Measurements from ENCODE around the gene RIN3.
A peak's percentile ranks its signal among the peaks of the same experiment; 100 is the strongest.
"Not testable (repeated sequence)": the region's sequence is repeated elsewhere in the genome, so short reads cannot be mapped to it uniquely, and the experiment has no call there.

Gene RIN3

GRCh38 chr14:92631098-92631497 is 117.5 kb downstream of the RIN3 start:
- DNase-seq: no peak

- DNase-seq: no peak
Observed at GRCh38 chr14:92632546-92633273, 119.1 kb downstream of the RIN3 start.

DNA sequence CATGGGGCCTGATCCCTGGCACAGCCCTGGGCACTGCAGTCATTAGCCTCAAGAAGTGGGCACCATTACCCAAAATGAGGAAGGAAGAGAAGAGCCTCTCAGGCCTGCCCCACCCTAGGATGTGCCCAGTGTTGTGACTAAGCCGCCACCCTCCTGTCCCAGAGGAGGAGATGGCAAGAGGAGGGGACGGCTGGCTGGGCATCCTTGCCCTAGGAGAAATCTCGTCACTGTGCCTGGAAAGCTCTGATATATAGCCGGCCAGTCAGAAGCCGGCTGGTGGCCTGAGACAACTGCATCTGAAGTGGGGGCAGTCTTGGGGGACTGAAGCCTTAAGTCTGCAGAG is 119.7 kb downstream of the RIN3 start:
- no peak for DNase-seq

GRCh38 chr14:92633724-92634123 is 120.1 kb downstream of the RIN3 start:
- DNase-seq: no peak

DNA sequence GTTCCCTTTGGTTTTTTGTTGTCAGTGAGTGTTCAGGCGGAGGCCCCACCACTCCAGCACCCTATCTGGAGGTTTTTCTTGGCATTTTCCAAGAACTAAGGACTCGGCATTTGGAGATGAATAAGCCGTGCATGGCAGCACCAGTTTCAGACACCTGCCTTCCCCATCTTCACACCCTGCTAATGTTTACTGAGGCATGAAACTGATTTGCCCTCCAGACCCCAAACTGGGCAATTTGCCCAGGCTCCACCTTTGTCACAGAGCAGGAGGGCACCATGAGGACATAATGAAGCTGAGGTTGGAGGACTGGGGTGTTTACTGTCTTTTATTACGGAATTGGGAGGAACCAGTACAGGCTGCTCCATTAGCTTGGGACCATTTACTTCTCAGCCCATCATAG is 121.5 kb downstream of the RIN3 start:
- DNase-seq: no peak

GRCh38 chr14:92635896-92636295 is 122.3 kb downstream of the RIN3 start:
- no peak for DNase-seq

- DNase-seq: no peak
Observed at GRCh38 chr14:92637228-92637627, 123.6 kb downstream of the RIN3 start.

DNA sequence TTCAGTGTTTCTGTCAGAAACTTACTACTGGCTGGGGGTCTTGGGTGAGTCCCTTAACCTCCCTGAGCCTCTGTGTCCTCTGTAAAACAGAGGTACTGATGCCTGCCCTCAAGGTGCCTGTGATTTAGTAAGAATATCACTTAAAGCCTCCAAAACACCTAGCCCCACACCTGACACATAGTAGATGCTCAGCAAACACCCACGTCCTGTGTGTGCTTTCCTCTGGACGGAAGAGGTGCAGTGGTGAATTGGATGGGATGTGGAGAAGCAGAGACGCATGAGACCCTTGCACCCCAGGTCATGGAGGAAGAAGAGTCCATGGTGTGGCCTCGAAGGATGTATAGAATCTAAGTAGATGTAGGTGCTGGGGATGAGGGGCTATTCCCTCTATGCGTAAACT is 124.3 kb downstream of the RIN3 start:
- DNase-seq: no peak

GRCh38 chr14:92638266-92638665 is 124.7 kb downstream of the RIN3 start:
- DNase-seq: no peak

DNA sequence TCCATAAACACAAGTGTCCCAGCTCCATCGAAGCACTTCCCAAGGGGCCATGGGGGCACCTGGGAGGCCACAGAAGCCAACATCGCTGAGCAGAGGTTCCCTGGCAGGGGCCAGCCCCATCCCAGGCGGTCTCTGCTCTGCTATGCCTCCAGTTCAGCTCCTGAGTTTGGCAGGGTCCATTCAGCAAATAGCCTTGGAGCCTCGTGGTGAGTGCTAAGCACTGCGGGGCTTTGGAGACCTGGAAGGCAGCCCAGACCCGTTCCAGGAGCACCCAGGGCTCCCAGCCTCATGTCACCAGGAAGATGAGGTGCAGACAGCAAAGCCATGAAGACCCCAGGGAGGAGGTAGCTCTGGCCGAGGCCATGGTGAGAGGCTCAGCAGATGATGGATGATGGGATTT is 125.3 kb downstream of the RIN3 start:
- no peak for DNase-seq

GRCh38 chr14:92639472-92640117 is 126.0 kb downstream of the RIN3 start:
- not testable (repeated sequence) for DNase-seq

DNA sequence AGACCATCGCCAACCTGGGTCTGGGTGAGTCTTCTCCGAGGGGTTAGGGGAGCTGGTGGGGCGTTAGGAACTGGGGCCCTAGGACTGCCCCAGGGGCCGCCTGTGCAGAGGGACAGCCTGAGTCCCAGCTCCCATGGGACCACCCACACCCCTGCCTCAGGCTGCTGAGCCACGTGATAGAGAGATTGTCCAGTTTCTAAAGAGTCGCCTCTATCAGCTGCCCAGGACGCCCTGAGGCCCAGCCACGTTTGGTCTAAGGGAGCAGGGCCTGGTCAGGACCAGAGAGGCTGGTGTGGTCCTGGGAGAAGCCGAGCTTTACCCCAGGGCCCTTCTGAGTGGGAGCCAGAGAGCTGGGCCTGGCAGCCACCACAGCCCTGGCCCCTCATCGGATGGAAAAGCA is 127.7 kb downstream of the RIN3 start:
- no peak for DNase-seq

DNA sequence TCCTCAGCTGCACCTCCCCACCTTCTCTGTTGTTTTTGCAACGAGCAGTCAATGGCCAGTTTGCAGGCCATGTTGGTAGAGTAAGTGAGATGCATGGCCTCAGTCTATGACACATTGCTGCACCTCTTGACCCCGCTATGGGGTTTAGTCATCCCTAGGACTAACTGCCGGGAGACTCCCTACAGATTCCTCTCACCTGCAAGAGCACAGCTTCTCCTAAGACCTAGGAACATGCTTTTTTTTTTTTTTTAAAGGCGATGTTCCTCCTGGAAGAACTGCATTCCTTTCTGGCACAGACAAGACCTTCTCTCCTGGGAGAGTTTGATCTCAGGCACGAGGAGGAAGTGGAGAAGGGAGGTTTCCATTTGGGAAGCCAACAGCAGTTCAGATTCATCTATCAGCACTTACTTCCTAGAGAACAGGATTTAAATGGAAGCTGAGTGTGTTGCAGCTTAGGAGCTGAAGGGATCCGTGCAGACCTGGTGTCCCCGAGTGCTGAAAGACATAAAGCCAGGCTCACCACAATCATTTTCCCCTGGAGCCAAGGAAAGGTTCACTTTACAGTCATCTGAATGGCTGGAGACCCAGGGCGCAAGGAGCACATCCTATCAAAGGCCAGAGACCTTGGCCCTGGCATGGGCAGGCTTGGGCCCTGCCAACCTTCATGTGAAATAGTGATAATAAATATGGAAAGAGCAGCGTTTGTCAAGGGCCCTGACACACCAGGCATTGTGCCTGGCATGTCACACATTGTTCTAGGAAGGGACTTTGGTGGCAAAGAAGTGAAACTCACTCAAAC is 130.8 kb downstream of the RIN3 start:
- DNase-seq: no peak

- DNase-seq: no peak
Observed at GRCh38 chr14:92644970-92645515, 131.5 kb downstream of the RIN3 start.

- no peak for DNase-seq
Observed at GRCh38 chr14:92645841-92646478, 132.4 kb downstream of the RIN3 start.

DNA sequence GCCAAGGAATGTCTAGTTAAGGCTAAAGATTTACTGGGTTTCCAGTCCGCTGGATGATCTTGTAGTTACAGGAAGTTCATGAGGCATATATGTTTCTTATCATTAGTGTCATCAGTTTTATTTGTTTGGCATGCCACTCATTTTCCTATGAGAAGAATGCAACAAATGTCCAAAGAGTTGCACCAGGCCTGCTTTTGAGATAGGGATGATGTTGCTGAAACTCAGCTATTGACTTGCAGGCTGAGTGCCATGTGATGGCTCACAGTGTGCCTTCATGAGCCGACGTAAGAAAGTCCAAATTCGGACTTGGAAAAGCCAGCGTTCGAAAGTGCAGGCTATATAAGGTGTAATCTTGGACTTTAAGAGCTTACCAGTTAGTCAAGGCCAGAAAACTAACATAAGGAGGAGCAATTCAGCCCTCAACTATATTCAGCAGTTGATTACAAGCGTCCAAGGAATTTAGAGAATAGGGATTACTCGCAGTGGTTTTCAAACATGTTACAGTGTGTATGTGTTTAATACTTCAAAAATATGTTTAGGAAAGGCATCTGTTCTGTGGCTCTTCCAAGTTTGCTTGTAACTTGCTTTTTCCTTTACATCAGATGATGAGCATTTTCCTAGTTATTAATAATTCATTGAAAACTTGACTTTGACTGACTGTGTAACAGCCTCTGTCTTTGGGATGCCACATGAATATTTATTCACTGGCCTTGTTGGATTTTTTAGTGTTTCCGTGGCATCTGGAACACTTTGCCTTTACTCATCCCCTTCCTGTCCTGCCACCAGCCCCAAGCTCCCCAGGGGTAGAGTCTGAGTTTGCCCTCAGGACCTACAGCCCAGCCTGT is 133.6 kb downstream of the RIN3 start:
- DNase-seq: peak; percentile 63

DNA sequence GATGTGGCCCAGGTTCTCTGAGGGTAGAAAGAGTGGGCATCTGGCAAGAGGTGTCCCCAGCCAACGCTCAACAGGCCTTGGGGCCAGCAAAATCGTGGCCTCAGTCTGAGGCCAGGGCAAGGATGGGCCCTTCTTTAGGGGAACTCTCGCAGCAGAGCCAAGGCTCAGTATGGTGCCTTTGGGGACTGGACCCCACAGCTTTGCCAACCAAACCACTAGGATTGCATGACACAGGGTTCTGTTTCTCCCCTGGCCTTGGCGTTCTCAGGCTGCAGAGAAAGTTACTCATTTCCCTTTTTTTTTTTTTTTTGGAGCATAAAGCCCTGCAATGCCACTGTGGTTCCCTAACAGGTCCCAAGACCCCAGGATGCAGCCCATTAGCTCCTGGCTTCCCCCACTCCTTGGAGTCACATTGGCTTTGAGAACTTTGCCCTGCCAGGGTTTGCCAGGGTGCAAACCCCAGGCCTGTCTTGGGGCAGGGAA is 134.3 kb downstream of the RIN3 start:
- no peak for DNase-seq

GRCh38 chr14:92649066-92649465 is 135.5 kb downstream of the RIN3 start:
- DNase-seq: no peak

DNA sequence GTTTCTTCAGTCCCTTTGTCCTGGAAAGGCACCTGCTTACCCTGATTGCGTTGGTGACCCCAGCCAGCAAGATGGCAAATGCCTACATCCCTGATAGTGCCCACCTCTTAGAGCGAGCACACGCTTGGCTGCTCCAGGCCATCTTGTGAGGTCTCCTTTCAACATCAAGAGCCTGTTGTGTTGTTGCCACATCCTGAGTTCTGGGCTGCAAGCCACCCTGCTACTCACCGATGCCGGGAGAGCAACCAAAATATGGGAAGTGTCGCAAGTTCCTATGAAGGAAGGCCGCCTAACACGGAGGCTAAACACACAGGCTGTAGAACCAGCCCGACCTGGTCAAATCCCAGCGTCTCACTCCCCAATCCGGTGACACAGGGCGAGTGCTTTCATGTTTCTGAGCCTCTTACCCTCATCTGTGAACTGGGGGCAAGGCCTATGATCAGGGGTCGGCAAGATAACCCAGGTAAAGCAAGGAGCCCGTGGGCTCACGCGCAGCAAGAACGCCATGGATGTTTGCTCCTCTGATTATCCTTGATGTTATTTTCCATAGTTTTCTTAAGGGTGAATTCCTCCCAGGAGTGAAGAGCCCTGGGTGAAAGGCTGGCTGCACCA is 136.5 kb downstream of the RIN3 start:
- DNase-seq: peak; percentile 65

- no peak for DNase-seq
Observed at GRCh38 chr14:92650581-92651105, 137.1 kb downstream of the RIN3 start.

DNA sequence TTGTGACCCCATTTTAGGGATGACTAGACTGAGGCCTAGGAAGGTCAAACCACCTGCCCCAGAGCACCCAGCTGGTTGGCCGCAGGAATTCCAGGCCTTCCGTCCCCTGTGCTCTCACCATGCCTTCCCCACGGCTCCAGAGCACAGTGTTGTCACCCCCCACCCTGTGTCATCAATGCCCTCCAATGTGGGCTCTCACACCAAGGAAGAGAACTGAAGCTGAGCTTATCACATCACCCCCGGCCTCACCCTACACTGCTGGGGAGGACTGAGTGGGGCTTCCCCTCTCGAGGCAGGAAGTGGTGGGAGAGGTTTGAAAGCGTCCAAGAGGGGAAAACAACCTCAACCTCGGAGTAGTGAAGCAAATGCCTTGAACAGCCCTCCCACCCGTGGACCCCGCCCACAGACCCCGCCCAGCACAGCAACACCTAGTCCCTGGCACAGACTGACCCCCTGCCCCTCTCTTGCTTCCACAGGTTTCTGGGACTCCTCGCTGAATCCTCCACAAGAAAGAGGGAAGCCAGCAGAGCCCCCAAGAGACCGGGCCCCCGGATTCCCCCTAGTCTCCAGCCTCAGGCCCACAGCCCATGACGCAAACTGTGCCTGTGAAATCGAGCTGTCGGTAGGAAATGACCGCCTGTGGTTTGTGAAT is 137.7 kb downstream of the RIN3 start:
- DNase-seq: peak; percentile 60
